B cell (primary cell): ENCODE results near the gene SLC43A1. TPM values are rescaled to one million over a fixed set of nuclear protein-coding genes. Genes with fewer than 3 reads are reported as not detected.

Experiments used
- ATAC-seq: fragments of 200-7000 bp; cut with Tn5 transposase; one replicate; pipeline ENCODE4 v1.10.0; 2021; ENCODE audit warnings: low read depth, mild to moderate bottlenecking, moderate number of reproducible peaks, moderate library complexity
- CTCF ChIA-PET: fragments of 350-600 bp; sonication (Branson Sonifier 250); formaldehyde crosslinking; loops from one replicate; lab custom pipeline; 2021; ENCODE audit warnings: antibody characterized with exemption, inconsistent platforms; lab: Charles Lee
- POLR2A ChIA-PET: fragments of 350-600 bp; sonication (Branson Sonifier 250); formaldehyde crosslinking; loops from one replicate; lab custom pipeline; 2021; ENCODE audit warnings: antibody characterized with exemption; lab: Charles Lee
- DNase-seq: peaks from one replicate; pipeline ENCODE4 v3.0.0; 2013
- H2AFZ ChIP-seq: 2 replicates; pipeline ENCODE4 v1.6.1; 2012; ENCODE audit warnings: mild to moderate bottlenecking, low read depth, low read length; ENCODE audit not compliant: insufficient read depth, poor library complexity, severe bottlenecking
- H3K27ac ChIP-seq, 2 donors: 1 replicate in 1 of 2; 2 replicates in 1 of 2; pipeline ENCODE4 v1.5.1; 2012 to 2013; ENCODE audit warnings: low read length in 2 of 2, mild to moderate bottlenecking in 2 of 2, moderate library complexity in 1 of 2
- H3K27me3 ChIP-seq, 4 experiments: fragments of 200-600 bp in 1 of 4; sonication (generic) in 1 of 4; replicated peaks in 1 of 4; 1 replicate in 2 of 4; 2 replicates in 2 of 4; pipeline versions ENCODE4 v1.6.1 to v1.7.0; 2013 to 2016; ENCODE audit warnings: low read length in 3 of 4, mild to moderate bottlenecking in 2 of 4, mixed read lengths in 1 of 4, moderate library complexity in 1 of 4; ENCODE audit not compliant: insufficient read depth in 4 of 4, control insufficient read depth in 3 of 4; ENCODE audit errors: control extremely low read depth in 1 of 4
- H3K36me3 ChIP-seq, 2 experiments: replicated peaks in 1 of 2; 1 replicate in 1 of 2; 2 replicates in 1 of 2; pipeline versions ENCODE4 v1.6.1 to v1.7.1; 2013; ENCODE audit warnings: low read length in 1 of 2; ENCODE audit not compliant: insufficient read depth in 2 of 2, control insufficient read depth in 1 of 2; ENCODE audit errors: control extremely low read depth in 1 of 2, extremely low read depth in 1 of 2
- H3K4me1 ChIP-seq, 2 donors: fragments of 200-600 bp in 1 of 2; sonication (generic) in 1 of 2; 1 replicate in 1 of 2; 2 replicates in 1 of 2; pipeline versions ENCODE4 v1.5.1 to v1.6.1; 2013 to 2017; ENCODE audit warnings: low read length in 2 of 2; ENCODE audit not compliant: control insufficient read depth in 2 of 2, insufficient read depth in 2 of 2
- H3K4me2 ChIP-seq: replicated peaks from 2 replicates; pipeline ENCODE3; 2012; ENCODE audit warnings: mild to moderate bottlenecking, low read depth, low read length; ENCODE audit not compliant: poor library complexity, severe bottlenecking
- H3K4me3 ChIP-seq, 5 experiments: fragments of 200-600 bp in 1 of 5; sonication (generic) in 1 of 5; 1 replicate in 3 of 5; 2 replicates in 2 of 5; pipeline versions ENCODE4 v1.5.1 to v1.7.0; 2011 to 2016; ENCODE audit warnings: low read length in 4 of 5, mild to moderate bottlenecking in 4 of 5, low read depth in 2 of 5, control low read depth in 1 of 5, moderate library complexity in 1 of 5; ENCODE audit not compliant: insufficient read depth in 1 of 5; ENCODE audit errors: control extremely low read depth in 1 of 5, extremely low read depth in 1 of 5
- H3K79me2 ChIP-seq: fragments of 200-600 bp; sonication (generic); one replicate; pipeline ENCODE4 v1.6.0; 2016; ENCODE audit warnings: low read length; ENCODE audit not compliant: control insufficient read depth, insufficient read depth
- H3K9ac ChIP-seq: fragments of 200-600 bp; sonication (generic); 2 replicates; pipeline ENCODE4 v1.6.1; 2017; ENCODE audit warnings: mild to moderate bottlenecking, low read length, moderate library complexity
- H3K9me3 ChIP-seq, 3 donors: one replicate each; pipeline versions ENCODE4 v1.6.1 to v1.7.1; 2013; ENCODE audit warnings: low read length in 2 of 3; ENCODE audit not compliant: control insufficient read depth in 2 of 3, insufficient read depth in 1 of 3; ENCODE audit errors: control extremely low read depth in 1 of 3
- H4K20me1 ChIP-seq: 2 replicates; pipeline ENCODE4 v1.6.0; 2012; ENCODE audit warnings: mild to moderate bottlenecking, low read length; ENCODE audit not compliant: insufficient read depth, control insufficient read depth, poor library complexity, severe bottlenecking
- H3K27ac Mint-ChIP-seq: one replicate; pipeline ENCODE4 v1.8.0; 2021; ENCODE audit warnings: mixed read lengths
- H3K27me3 Mint-ChIP-seq: one replicate; pipeline ENCODE4 v1.8.0; 2021; ENCODE audit warnings: mixed read lengths
- H3K4me1 Mint-ChIP-seq: one replicate; pipeline ENCODE4 v1.8.0; 2021; ENCODE audit warnings: mixed read lengths
- H3K4me3 Mint-ChIP-seq: one replicate; pipeline ENCODE4 v1.8.0; 2021; ENCODE audit warnings: mixed read lengths
- H3K9me3 Mint-ChIP-seq: one replicate; pipeline ENCODE4 v1.8.0; 2022; ENCODE audit warnings: mixed read lengths; ENCODE audit not compliant: insufficient read depth
- EZH2 ChIP-seq: IDR thresholded peaks from 2 replicates; pipeline ENCODE4 v1.6.1; 2012; ENCODE audit warnings: borderline replicate concordance, low read depth, mild to moderate bottlenecking, moderate library complexity, low read length; ENCODE audit not compliant: insufficient read depth, poor library complexity, severe bottlenecking
- WGBS: methylation state at CpG from one replicate; pipeline ENCODE4 v1.1.5; 2013; ENCODE audit warnings: missing lambda C conversion rate; ENCODE audit not compliant: insufficient coverage; 5-methylcytosine and 5-hydroxymethylcytosine counted together
- intact Hi-C: fragments of 100-400 bp; cut with micrococcal nuclease; formaldehyde crosslinking; loops from one replicate; pipeline ENCODE4 v1.10.0; 2022
- polyA plus RNA-seq: library from polyadenylated mRNA; depleted of rRNA; stranded (reverse); fragments of >200 nt; gene quantifications from 2 replicates; pipeline ENCODE4 v1.2.3, GENCODE V29; 2012
- total RNA-seq, 2 donors: library from RNA; stranded (reverse); fragments of 120-200 nt in 1 of 2; gene quantifications; 1 replicate in 1 of 2; 2 replicates in 1 of 2; pipeline versions ENCODE4 v1.2.3 to v1.2.4, GENCODE V29; 2013 to 2022
- TF ChIP-seq, protein P1 (sequence below): fragments of 200-600 bp; IDR thresholded peaks from one replicate; pipeline ENCODE4 v1.8.0; 2022; ENCODE audit warnings: antibody characterized with exemption, mild to moderate bottlenecking

SLC43A1 gene
- total and polyA plus RNA-seq, 2 donors (not counting 1 experiment from before 2014, with no cell fraction given) = 3.7 to 6.4 TPM

DNA sequence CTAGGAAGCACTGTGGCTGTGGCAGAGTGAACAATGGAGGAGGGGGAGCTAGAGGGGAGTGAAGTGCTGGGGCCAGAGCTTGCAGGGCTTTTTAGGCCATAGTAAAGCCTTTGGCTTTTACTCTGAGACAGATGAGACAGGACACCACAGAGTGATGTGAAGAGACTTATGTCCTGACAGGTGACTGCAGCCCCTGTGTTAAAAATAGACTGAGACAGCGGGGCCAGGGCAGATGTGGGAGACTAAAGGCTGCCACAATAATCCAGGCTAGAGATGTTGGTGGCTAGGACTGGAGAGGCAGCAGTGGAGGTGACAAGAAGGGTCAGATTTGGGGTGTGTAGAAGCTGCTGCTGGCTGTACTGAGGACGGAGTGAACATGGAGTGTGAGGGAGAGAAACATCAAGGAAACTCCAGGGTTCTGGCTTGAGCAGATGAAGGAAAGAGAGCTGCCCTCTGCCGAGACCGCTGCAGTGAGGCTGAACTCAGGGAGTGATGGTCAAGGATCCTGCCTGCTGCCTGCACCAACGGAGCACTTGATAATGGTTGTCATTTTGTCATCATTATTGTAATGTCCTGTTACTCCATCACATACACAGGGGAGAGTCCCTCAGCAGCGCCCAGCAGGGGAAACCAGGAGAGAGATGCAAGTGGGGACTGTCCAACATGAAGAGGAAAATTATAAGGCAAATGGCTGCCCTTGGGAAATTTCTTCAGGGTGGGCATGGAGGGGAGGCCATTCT lies 27.4 kb downstream of the SLC43A1 start:
- ATAC-seq (no peak), DNase-seq (no peak)
- Histone ChIP-seq H3K27ac (no peak overlapping the region), H3K36me3 (no peaks in the 10 kb centered on the region), H3K9ac (no peak overlapping the region), H3K4me3 (no peak overlapping the region), H3K4me2 (no peak overlapping the region), H3K27me3 (peaks cover 0 to 7% (median 3%) of the 10 kb centered on the region in 4 experiments), H2AFZ (no peak overlapping the region), H4K20me1 (no peaks in the 10 kb centered on the region), H3K79me2 (no peaks in the 10 kb centered on the region), H3K4me1 (peaks cover 22 to 25% of the 10 kb centered on the region in 2 donors), H3K9me3 (peaks cover 0 to 4% (median 0%) of the 10 kb centered on the region in 3 donors)
- H3K4me3 Mint-ChIP-seq = no peak overlapping the region
- CTCF ChIA-PET = interaction anchor here (12.1 to 12.5 kb wide), 2 partner anchors 31 to 41 kb away, joined by 148 to 355 read pairs; partner anchors contain the start of gene TIMM10
- no peak overlapping the region for H3K27ac Mint-ChIP-seq
- POLR2A ChIA-PET = no interaction called here
- TF ChIP-seq, protein P1, sequence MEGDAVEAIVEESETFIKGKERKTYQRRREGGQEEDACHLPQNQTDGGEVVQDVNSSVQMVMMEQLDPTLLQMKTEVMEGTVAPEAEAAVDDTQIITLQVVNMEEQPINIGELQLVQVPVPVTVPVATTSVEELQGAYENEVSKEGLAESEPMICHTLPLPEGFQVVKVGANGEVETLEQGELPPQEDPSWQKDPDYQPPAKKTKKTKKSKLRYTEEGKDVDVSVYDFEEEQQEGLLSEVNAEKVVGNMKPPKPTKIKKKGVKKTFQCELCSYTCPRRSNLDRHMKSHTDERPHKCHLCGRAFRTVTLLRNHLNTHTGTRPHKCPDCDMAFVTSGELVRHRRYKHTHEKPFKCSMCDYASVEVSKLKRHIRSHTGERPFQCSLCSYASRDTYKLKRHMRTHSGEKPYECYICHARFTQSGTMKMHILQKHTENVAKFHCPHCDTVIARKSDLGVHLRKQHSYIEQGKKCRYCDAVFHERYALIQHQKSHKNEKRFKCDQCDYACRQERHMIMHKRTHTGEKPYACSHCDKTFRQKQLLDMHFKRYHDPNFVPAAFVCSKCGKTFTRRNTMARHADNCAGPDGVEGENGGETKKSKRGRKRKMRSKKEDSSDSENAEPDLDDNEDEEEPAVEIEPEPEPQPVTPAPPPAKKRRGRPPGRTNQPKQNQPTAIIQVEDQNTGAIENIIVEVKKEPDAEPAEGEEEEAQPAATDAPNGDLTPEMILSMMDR = no peak
- no peak for TF ChIP-seq EZH2
- 98% methylated on average over 4 of the region's 6 CpGs for WGBS
- H3K27me3 Mint-ChIP-seq = no peaks in the 10 kb centered on the region
- intact Hi-C loops = no loop called here
- peaks cover 20% of the 10 kb centered on the region for H3K4me1 Mint-ChIP-seq
- no peaks in the 10 kb centered on the region for H3K9me3 Mint-ChIP-seq
